SU-DHL-6 (cell line): ENCODE data around the gene COX10.

Experiments used
- H2AFZ ChIP-seq: fragments of 200-600 bp; sonication (generic); 2 replicates; pipeline ENCODE4 v1.6.1; 2014; ENCODE audit warnings: low read depth, mild to moderate bottlenecking, moderate library complexity, mixed read lengths, antibody characterized with exemption, low read length; ENCODE audit not compliant: severe bottlenecking
- H3F3A ChIP-seq: fragments of 200-600 bp; shearing (Covaris generic); 2 replicates; pipeline ENCODE4 v1.6.0; 2016; ENCODE audit warnings: antibody characterized with exemption, mild to moderate bottlenecking; ENCODE audit not compliant: insufficient read depth
- H3K27ac ChIP-seq: fragments of 200-600 bp; sonication (generic); 2 replicates; pipeline ENCODE4 v1.5.1; 2016; ENCODE audit warnings: low read depth, mild to moderate bottlenecking, low read length, moderate library complexity, mixed read lengths
- H3K27me3 ChIP-seq: fragments of 200-600 bp; sonication (generic), shearing (Covaris generic); 2 replicates; pipeline ENCODE4 v1.6.0; 2014; ENCODE audit warnings: mild to moderate bottlenecking, low read length
- H3K36me3 ChIP-seq: fragments of 200-600 bp; sonication (generic); 2 replicates; pipeline ENCODE4 v1.6.1; 2014; ENCODE audit warnings: mild to moderate bottlenecking, low read length, mixed read lengths
- H3K4me2 ChIP-seq: fragments of 300-600, 200-600 bp; shearing (Covaris generic), sonication (generic); 2 replicates; pipeline ENCODE4 v1.6.0; 2014; ENCODE audit warnings: low read length, low read depth, mild to moderate bottlenecking; ENCODE audit not compliant: poor library complexity, severe bottlenecking
- H3K4me3 ChIP-seq: fragments of 200-600 bp; sonication (generic); 2 replicates; pipeline ENCODE4 v1.5.1; 2014; ENCODE audit warnings: antibody characterized with exemption, low read length, mild to moderate bottlenecking, mixed read lengths; ENCODE audit not compliant: insufficient read depth, poor library complexity, severe bottlenecking
- H3K79me2 ChIP-seq: fragments of 200-600 bp; sonication (generic); 2 replicates; pipeline ENCODE4 v1.6.1; 2014; ENCODE audit warnings: mild to moderate bottlenecking, low read length, moderate library complexity; ENCODE audit not compliant: insufficient read depth
- H3K9ac ChIP-seq: fragments of 200-600 bp; sonication (generic); 2 replicates; pipeline ENCODE4 v1.7.0; 2014; ENCODE audit warnings: mild to moderate bottlenecking, low read length
- H3K9me2 ChIP-seq: fragments of 200-600 bp; sonication (generic); replicated peaks from 2 replicates; pipeline ENCODE4 v1.6.1; 2014; ENCODE audit warnings: low read length; ENCODE audit not compliant: insufficient read depth
- H3K9me3 ChIP-seq: fragments of 200-600 bp; sonication (generic); 2 replicates; pipeline ENCODE4 v1.6.1; 2014; ENCODE audit warnings: low read length, mixed read lengths; ENCODE audit not compliant: insufficient read depth
- H4K20me1 ChIP-seq: fragments of 200-600 bp; sonication (generic); 2 replicates; pipeline ENCODE4 v1.6.1; 2014; ENCODE audit warnings: low read depth, mild to moderate bottlenecking, antibody characterized with exemption, low read length, moderate library complexity, mixed read lengths
- EZH2phosphoT487 ChIP-seq: fragments of 200-600 bp; sonication (generic), shearing (Covaris generic); conservative IDR thresholded peaks from 2 replicates; pipeline ENCODE4 v1.6.1; 2018; ENCODE audit warnings: mild to moderate bottlenecking, antibody characterized with exemption, low read length, moderate library complexity, mixed read lengths
- TF ChIP-seq, protein P1 (sequence below): fragments of 200-600 bp; sonication (generic); IDR thresholded peaks from one replicate; pipeline ENCODE4 v1.5.1; 2017; ENCODE audit warnings: antibody characterized with exemption, mild to moderate bottlenecking, low read length, moderate library complexity; ENCODE audit not compliant: insufficient read depth, poor library complexity, severe bottlenecking

The COX10 gene

DNA sequence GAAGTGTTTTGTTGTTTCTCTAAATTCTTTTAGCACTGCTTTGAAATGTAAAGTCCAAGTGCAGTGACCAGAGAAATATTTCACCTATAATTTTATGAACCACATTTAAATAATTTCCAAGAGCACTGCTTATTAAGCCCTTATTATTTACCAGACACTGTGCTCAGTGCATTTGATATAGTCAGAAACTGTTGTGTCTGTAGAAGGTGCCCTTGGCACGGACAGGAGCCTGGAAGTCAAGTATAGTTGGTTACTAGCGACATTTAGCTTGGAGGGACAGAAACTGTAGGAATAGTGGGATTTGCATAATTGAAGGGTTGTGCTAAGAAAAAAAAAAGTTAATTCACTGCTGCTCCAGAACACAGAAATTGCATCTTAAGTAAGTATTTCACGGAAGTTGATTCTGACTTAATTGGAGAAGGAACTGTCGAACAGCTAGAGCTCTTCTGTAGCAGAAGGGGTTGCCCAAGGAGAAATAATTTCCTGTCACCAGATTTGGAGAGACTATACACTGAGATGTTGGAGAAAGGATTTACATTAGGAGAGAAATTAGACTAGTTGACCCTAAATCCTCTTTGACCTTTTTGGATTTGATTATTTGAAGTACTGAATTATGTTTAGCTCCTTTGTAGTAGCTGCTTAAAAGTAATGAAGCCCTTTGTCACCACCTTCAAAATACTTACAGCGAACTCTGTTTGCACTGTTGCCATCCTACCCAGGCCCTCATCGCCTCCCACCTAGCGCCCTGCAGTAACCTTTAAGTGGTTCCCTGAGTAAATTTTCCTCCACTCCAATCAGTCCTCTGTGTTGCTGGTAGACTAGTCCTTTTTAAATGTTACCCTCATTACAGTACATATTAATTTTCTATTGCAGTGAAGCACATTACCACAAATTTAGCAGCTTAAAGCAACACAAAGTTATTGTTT lies 25.6 kb downstream of the COX10 start:
- no peak overlapping the region for H3K9ac ChIP-seq
- 0 out of 2 replicates have a peak, but pooled peaks cover 12% of the 10 kb centered on the region for H4K20me1 ChIP-seq
- no peak overlapping the region for H2AFZ ChIP-seq
- no peaks in the 10 kb centered on the region for H3K9me2 ChIP-seq
- TF ChIP-seq, protein P1, sequence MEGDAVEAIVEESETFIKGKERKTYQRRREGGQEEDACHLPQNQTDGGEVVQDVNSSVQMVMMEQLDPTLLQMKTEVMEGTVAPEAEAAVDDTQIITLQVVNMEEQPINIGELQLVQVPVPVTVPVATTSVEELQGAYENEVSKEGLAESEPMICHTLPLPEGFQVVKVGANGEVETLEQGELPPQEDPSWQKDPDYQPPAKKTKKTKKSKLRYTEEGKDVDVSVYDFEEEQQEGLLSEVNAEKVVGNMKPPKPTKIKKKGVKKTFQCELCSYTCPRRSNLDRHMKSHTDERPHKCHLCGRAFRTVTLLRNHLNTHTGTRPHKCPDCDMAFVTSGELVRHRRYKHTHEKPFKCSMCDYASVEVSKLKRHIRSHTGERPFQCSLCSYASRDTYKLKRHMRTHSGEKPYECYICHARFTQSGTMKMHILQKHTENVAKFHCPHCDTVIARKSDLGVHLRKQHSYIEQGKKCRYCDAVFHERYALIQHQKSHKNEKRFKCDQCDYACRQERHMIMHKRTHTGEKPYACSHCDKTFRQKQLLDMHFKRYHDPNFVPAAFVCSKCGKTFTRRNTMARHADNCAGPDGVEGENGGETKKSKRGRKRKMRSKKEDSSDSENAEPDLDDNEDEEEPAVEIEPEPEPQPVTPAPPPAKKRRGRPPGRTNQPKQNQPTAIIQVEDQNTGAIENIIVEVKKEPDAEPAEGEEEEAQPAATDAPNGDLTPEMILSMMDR, result no peak
- no peak for TF ChIP-seq EZH2phosphoT487
- H3K4me2 ChIP-seq, result no peak overlapping the region
- no peaks in the 10 kb centered on the region for H3K9me3 ChIP-seq
- H3K4me3 ChIP-seq, result no peak overlapping the region
- no peaks in the 10 kb centered on the region for H3K27me3 ChIP-seq
- H3F3A ChIP-seq, result no peaks in the 10 kb centered on the region
- no peak overlapping the region for H3K27ac ChIP-seq
- H3K36me3 ChIP-seq, result no peaks in the 10 kb centered on the region
- H3K79me2 ChIP-seq, result peaks cover 86% of the 10 kb centered on the region

DNA sequence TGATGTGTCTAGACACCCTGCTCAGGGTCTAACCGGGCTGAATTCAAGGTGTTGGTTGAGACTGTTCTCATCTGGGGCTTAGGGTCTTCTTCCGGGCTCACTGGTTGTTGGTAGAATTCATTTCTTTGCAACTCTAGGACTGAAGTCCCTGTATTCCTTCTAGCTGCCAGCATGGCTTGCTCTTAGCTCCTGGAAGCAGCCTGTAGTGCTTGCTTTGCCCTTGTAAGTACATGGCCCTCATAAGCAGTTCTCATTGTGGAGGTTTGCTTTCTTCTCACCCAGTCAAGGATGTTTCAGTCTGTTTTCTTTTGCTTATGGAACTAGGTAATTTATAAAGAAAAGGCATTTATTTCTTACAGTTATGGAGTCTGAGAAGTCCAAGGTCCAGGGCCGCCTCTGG lies 26.3 kb downstream of the COX10 start:
- no peaks in the 10 kb centered on the region for H3K27me3 ChIP-seq
- TF ChIP-seq, protein P1, result no peak
- TF ChIP-seq EZH2phosphoT487, result no peak
- no peak overlapping the region for H3K27ac ChIP-seq
- no peak overlapping the region for H2AFZ ChIP-seq
- H4K20me1 ChIP-seq, result 0 out of 2 replicates have a peak, but pooled peaks cover 12% of the 10 kb centered on the region
- peaks cover 87% of the 10 kb centered on the region for H3K79me2 ChIP-seq
- no peaks in the 10 kb centered on the region for H3K36me3 ChIP-seq
- no peak overlapping the region for H3K4me3 ChIP-seq
- no peaks in the 10 kb centered on the region for H3K9me2 ChIP-seq
- H3F3A ChIP-seq, result no peaks in the 10 kb centered on the region
- H3K9ac ChIP-seq, result no peak overlapping the region
- H3K9me3 ChIP-seq, result no peaks in the 10 kb centered on the region
- H3K4me2 ChIP-seq, result no peak overlapping the region

DNA sequence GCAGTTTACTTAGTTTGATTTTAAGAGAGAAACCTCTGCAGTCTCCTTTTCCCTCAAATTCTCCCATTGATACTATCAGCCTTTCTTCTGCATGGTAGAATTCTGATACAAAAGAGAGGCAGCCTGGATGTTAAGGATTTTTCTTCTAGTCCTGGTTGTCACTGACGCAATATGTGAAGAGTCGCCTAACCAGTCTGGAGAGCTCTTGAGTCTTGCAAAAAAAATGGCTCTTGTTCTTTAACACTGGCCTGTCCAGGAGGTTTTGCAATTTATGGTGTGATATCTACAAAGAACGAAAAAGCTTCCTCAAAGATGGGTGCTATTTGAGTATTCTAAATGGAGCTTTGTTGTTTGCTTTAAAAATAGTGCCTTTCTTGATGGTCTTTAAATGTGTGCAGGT lies 28.9 kb downstream of the COX10 start:
- no peak for TF ChIP-seq EZH2phosphoT487
- TF ChIP-seq, protein P1, result no peak
- Histone ChIP-seq H2AFZ (no peak overlapping the region), H3K4me3 (no peak overlapping the region), H3F3A (no peaks in the 10 kb centered on the region), H3K9me2 (no peaks in the 10 kb centered on the region), H3K36me3 (peaks cover 6% of the 10 kb centered on the region; the same call in 1 of the 2 replicates), H3K4me2 (no peak overlapping the region), H3K9me3 (no peaks in the 10 kb centered on the region), H4K20me1 (0 out of 2 replicates have a peak, but pooled peaks cover 7% of the 10 kb centered on the region), H3K79me2 (peaks cover 68% of the 10 kb centered on the region), H3K9ac (no peak overlapping the region), H3K27ac (no peak overlapping the region), H3K27me3 (no peaks in the 10 kb centered on the region)
